Left ventricle myocardium inferior (tissue), 1 donor: ENCODE measurements around the gene SLC23A2. TPM values are rescaled to one million over a fixed set of nuclear protein-coding genes. Genes with fewer than 3 reads are reported as not detected.

ENCODE experiments used
- DNase-seq: peaks from one replicate; pipeline ENCODE4 v3.0.0-alpha.2; 2020
- H3K27ac ChIP-seq: fragments of 200-600 bp; replicated peaks from 2 replicates; pipeline ENCODE4 v1.8.0; 2021
- H3K27me3 ChIP-seq: fragments of 200-600 bp; 2 replicates; pipeline ENCODE4 v1.8.0; 2021; ENCODE audit warnings: low read depth
- H3K36me3 ChIP-seq: fragments of 200-600 bp; 2 replicates; pipeline ENCODE4 v1.8.0; 2021
- H3K4me1 ChIP-seq: fragments of 200-600 bp; 2 replicates; pipeline ENCODE4 v1.8.0; 2021
- H3K4me3 ChIP-seq: fragments of 200-600 bp; 2 replicates; pipeline ENCODE4 v1.8.0; 2021; ENCODE audit warnings: mild to moderate bottlenecking, moderate library complexity
- H3K9me3 ChIP-seq: fragments of 200-600 bp; replicated peaks from 2 replicates; pipeline ENCODE4 v1.8.0; 2021
- CTCF ChIP-seq: fragments of 200-600 bp; IDR thresholded peaks from 2 replicates; pipeline ENCODE4 v1.8.0; 2021; ENCODE audit warnings: antibody characterized with exemption, mild to moderate bottlenecking, borderline replicate concordance
- intact Hi-C: fragments of 100-400 bp; cut with micrococcal nuclease; formaldehyde crosslinking; loops from one replicate; pipeline ENCODE4 v1.11.0; 2022
- total RNA-seq: library from RNA; stranded (reverse); fragmentation: NEBNext Ultra II Directional; extraction: Animal tissue kit (Norgen Biotek cat#: 25700); gene quantifications from one replicate; pipeline ENCODE4 v1.2.1, GENCODE V29; 2021
- donor health status: DM: no; HTN: yes; CAD: no; lungs with severe emphysema.

SLC23A2 gene
- total RNA-seq, 1 donor from 2014 or later = 6.3 TPM

DNA sequence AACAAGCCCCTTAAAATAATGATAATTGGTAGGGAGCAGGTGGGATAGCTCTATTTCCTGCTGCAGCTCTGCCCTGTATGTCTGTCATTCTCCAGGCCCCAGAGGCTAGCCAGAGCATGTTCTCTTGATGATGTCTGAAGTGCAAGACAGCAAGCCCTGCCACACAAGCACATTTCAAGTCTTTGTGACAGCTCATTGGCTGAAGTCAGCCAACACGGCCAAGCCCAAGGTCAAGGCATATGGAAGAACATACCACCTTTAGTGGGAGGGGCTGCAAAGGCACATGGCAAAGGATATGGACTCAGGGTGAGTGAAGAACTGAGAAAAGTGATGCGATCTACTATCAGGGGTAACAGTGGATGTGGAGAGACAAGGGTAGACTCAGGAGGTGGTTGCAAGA, 163.6 kb downstream of the SLC23A2 start:
- Histone ChIP-seq H3K27me3 (peaks cover 4% of the 10 kb centered on the region), H3K9me3 (peaks cover 6% of the 10 kb centered on the region), H3K36me3 (no peaks in the 10 kb centered on the region), H3K4me1 (peaks cover 17% of the 10 kb centered on the region), H3K4me3 (no peak overlapping the region), H3K27ac (no peak overlapping the region)
- TF ChIP-seq CTCF = no peak
- no peak for DNase-seq
- intact Hi-C loops = no loop called here

DNA sequence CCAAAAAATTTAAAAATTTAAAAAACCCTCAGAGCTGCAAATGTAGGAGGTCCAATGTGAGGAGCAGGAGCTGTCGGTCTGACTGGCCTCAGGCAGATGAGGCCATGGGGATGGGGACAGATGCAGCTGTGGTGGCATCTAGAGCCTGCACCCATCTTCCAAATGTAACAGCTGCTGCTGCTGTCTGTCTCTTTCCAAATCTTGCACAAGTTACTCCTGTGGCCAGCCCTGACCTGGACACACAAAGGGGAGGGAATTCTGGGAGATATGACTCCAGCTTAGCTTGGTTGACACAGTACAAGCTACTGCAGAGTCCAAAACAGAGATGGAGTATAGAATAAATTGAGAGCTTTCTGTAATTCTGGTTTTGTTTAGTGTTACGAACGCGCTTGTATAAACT, 164.4 kb downstream of the SLC23A2 start:
- Histone ChIP-seq H3K4me1 (peaks cover 17% of the 10 kb centered on the region), H3K9me3 (peaks cover 6% of the 10 kb centered on the region), H3K27ac (peak overlapping the region; percentile 14), H3K36me3 (no peaks in the 10 kb centered on the region), H3K27me3 (peaks cover 4% of the 10 kb centered on the region), H3K4me3 (no peak overlapping the region)
- DNase-seq = no peak
- TF ChIP-seq CTCF = no peak
- intact Hi-C loops = no loop called here

DNA sequence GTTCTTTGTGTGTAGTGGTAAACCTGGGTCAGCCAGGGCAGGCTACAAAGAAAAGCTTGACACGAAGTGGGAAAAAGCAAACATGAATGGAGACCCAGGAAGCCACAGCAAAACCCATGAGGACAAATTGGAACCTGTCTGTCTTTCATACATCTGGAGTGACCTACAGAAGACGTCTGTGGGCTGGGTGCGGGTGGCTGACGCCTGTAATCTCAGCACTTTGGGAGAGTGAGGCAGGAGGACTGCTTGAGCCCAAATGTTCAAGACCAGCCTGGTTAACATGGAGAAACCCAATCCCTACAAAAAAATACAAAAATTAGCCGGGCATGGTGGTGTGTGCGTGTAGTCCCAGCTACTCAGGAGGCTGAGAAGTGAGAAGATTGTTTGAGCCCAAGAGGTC, 164.8 kb downstream of the SLC23A2 start:
- peaks cover 17% of the 10 kb centered on the region for H3K4me1 ChIP-seq
- peak overlapping the region; percentile 14 for H3K27ac ChIP-seq
- H3K27me3 ChIP-seq = peaks cover 4% of the 10 kb centered on the region
- DNase-seq = no peak
- TF ChIP-seq CTCF = no peak
- intact Hi-C loops = no loop called here
- H3K4me3 ChIP-seq = no peak overlapping the region
- peaks cover 6% of the 10 kb centered on the region for H3K9me3 ChIP-seq
- H3K36me3 ChIP-seq = no peaks in the 10 kb centered on the region

DNA sequence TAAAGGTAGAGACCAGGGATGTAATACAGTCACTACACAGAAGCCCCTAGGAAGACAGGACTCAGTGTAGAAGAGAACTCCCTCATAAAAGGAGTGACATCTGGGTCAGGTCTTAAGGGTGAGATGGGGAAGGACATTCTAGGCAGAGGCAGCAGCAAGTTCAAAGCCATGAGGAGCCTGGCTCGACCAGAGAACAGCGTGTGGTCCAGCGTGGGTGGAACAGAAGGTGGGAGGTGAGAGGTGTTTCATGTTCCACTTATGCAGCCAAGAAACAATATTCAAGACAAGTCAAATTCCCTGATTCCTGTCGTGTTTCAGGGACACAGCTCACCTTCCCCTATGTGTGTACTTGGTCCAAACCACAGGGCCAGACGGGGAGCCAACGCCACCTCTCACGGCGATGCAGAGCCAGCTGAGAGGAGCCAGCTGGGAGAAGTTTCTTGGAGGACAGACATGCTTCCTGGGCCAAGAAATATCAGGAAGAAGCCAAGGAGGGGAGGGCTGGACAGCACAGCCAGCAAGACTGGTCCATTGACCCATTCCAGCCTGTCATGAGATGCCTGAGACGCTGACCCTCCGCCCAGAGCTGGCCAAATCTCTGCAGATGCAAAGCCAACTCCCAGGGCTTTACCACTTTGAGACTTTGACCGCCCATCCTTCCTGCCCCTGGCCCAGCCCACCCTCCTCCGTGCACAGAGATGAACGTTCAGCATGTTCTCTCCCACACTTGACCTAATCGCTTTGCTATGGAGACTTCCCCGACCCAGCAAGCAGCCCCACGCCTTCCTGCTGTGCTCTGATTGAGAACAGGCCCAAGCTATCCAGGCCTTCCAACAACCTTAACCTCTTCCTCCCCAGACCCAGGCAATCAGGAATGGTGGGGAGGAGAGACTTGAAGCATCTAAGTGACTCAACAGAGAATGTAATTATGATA, 165.8 kb downstream of the SLC23A2 start:
- Histone ChIP-seq H3K4me1 (peaks cover 17% of the 10 kb centered on the region), H3K27me3 (peaks cover 4% of the 10 kb centered on the region), H3K9me3 (peaks cover 6% of the 10 kb centered on the region), H3K4me3 (no peak overlapping the region), H3K27ac (peak overlapping the region; percentile 14), H3K36me3 (no peaks in the 10 kb centered on the region)
- intact Hi-C loops = no loop called here
- DNase-seq = peak; percentile 69
- TF ChIP-seq CTCF = no peak

- intact Hi-C loops = no loop called here
- no peaks in the 10 kb centered on the region for H3K9me3 ChIP-seq
- TF ChIP-seq CTCF = no peak
- DNase-seq = no peak
- H3K27me3 ChIP-seq = no peaks in the 10 kb centered on the region
- no peak overlapping the region for H3K4me3 ChIP-seq
- H3K36me3 ChIP-seq = no peaks in the 10 kb centered on the region
- H3K27ac ChIP-seq = no peak overlapping the region
- H3K4me1 ChIP-seq = peaks cover 20% of the 10 kb centered on the region
Measured at GRCh38 chr20:4833074-4833728, 168.1 kb downstream of the SLC23A2 start.
